HepG2 (cell line): Measurements from ENCODE around the gene ZNF814. TPM values are rescaled to one million over a fixed set of nuclear protein-coding genes. Genes with fewer than 3 reads are reported as not detected.

Experiments used
- CCAR2 ChIP-seq: fragments of 200-400 bp; formaldehyde crosslinking; optimal IDR thresholded peaks from 2 replicates; pipeline ENCODE3; 2018; ENCODE audit warnings: low read depth, mild to moderate bottlenecking, low read length, moderate library complexity
- CENPBD1 ChIP-seq: sonication (generic); formaldehyde crosslinking; IDR thresholded peaks from 2 replicates; pipeline ENCODE4 v1.8.0; 2022; ENCODE audit warnings: missing genetic modification reagents, low read depth, mild to moderate bottlenecking, borderline replicate concordance
- ETV5 ChIP-seq: IDR thresholded peaks from 2 replicates; pipeline ENCODE4 v1.6.1; 2018; ENCODE audit warnings: missing biosample characterization, missing genetic modification reagents, inconsistent platforms, borderline replicate concordance
- MAZ ChIP-seq, 2 experiments: sonication (generic) in 1 of 2; formaldehyde crosslinking in 1 of 2; IDR thresholded peaks; 2 replicates each; pipeline versions ENCODE4 v1.5.0 to v1.6.1; 2012 to 2020; ENCODE audit warnings: low read depth in 2 of 2, mild to moderate bottlenecking in 2 of 2, borderline replicate concordance in 1 of 2, improper control_type of control experiment in 1 of 2, low read length in 1 of 2, missing genetic modification reagents in 1 of 2, moderate library complexity in 1 of 2
- ONECUT2 ChIP-seq: sonication (generic); formaldehyde crosslinking; IDR thresholded peaks from 2 replicates; pipeline ENCODE4 v1.4.0; 2020; ENCODE audit warnings: missing genetic modification reagents
- PRMT3 ChIP-seq: sonication (generic); formaldehyde crosslinking; IDR thresholded peaks from 2 replicates; pipeline ENCODE4 v1.8.1; 2022; ENCODE audit warnings: low read depth, mild to moderate bottlenecking, moderate library complexity, missing genetic modification reagents, borderline replicate concordance
- RAD21 ChIP-seq: fragments of 450-650 bp; formaldehyde crosslinking; IDR thresholded peaks from 2 replicates; pipeline ENCODE4 v1.5.0; 2020; ENCODE audit warnings: mild to moderate bottlenecking
- STAG1 ChIP-seq: sonication (generic); formaldehyde crosslinking; IDR thresholded peaks from 2 replicates; pipeline ENCODE4 v1.4.0; 2020; ENCODE audit warnings: missing genetic modification reagents
- TBX2 ChIP-seq: sonication (generic); formaldehyde crosslinking; IDR thresholded peaks from 2 replicates; pipeline ENCODE4 v1.5.0; 2020; ENCODE audit warnings: missing genetic modification reagents, mild to moderate bottlenecking, borderline replicate concordance
- TEAD3 ChIP-seq: optimal IDR thresholded peaks from 2 replicates; pipeline ENCODE3; 2016; ENCODE audit warnings: borderline replicate concordance
- ZBTB1 ChIP-seq: sonication (generic); formaldehyde crosslinking; IDR thresholded peaks from 2 replicates; pipeline ENCODE4 v1.4.0; 2020; ENCODE audit warnings: missing genetic modification reagents, borderline replicate concordance
- ZBTB7A ChIP-seq: sonication (generic); formaldehyde crosslinking; IDR thresholded peaks from 2 replicates; pipeline ENCODE4 v1.8.0; 2022; ENCODE audit warnings: mild to moderate bottlenecking, missing genetic modification reagents
- ZFYVE20 ChIP-seq: sonication (generic); formaldehyde crosslinking; IDR thresholded peaks from 2 replicates; pipeline ENCODE4 v1.8.0; 2023; ENCODE audit warnings: low read depth, mild to moderate bottlenecking, moderate library complexity, missing genetic modification reagents, borderline replicate concordance
- ZKSCAN8 ChIP-seq: IDR thresholded peaks from 2 replicates; pipeline ENCODE4 v1.6.1; 2016; ENCODE audit warnings: borderline replicate concordance, missing genetic modification reagents, missing compliant biosample characterization
- ZMAT3 ChIP-seq: sonication (generic); formaldehyde crosslinking; conservative IDR thresholded peaks from 2 replicates; pipeline ENCODE4 v1.7.0; 2021; ENCODE audit warnings: missing genetic modification reagents
- ZNF160 ChIP-seq: sonication (generic); formaldehyde crosslinking; IDR thresholded peaks from 2 replicates; pipeline ENCODE4 v1.8.0; 2022; ENCODE audit warnings: mild to moderate bottlenecking, inconsistent platforms, missing genetic modification reagents
- ZNF563 ChIP-seq: sonication (generic); formaldehyde crosslinking; IDR thresholded peaks from 2 replicates; pipeline ENCODE4 v1.8.0; 2022; ENCODE audit warnings: mild to moderate bottlenecking, moderate library complexity, missing genetic modification reagents
- ZNF737 ChIP-seq: sonication (generic); formaldehyde crosslinking; IDR thresholded peaks from 2 replicates; pipeline ENCODE4 v1.5.0; 2020; ENCODE audit warnings: missing genetic modification reagents, mild to moderate bottlenecking, borderline replicate concordance
- ZNF788 ChIP-seq: sonication (generic); formaldehyde crosslinking; IDR thresholded peaks from 2 replicates; pipeline ENCODE4 v1.5.0; 2020; ENCODE audit warnings: mild to moderate bottlenecking, missing genetic modification reagents, borderline replicate concordance
- polyA plus RNA-seq, 8 experiments: library from polyadenylated mRNA; depleted of rRNA in 3 of 8; stranded (reverse) in 7 of 8; unstranded in 1 of 8; fragments of >200 nt; fragmentation: Illumina TruSeq in 4 of 8; extraction: Trizol in 4 of 8; gene quantifications; 2 replicates each; pipeline versions ENCODE4 v1.2.1 to v1.2.3, GENCODE V29; 2011 to 2016; ENCODE audit warnings: low read depth in 4 of 8, missing spikeins in 1 of 8, mixed read lengths in 1 of 8; ENCODE audit not compliant: insufficient read depth in 1 of 8
- total RNA-seq, 5 experiments: library from RNA; depleted of rRNA; stranded (reverse); fragments of >200 nt; fragmentation: Illumina TruSeq; extraction: Trizol; gene quantifications; 2 replicates each; pipeline ENCODE4 v1.2.3, GENCODE V29; 2016; ENCODE audit warnings: low read depth in 1 of 5
- TF ChIP-seq, protein P1 (sequence below): sonication (generic); formaldehyde crosslinking; IDR thresholded peaks from 2 replicates; pipeline ENCODE4 v1.4.0; 2020; ENCODE audit warnings: missing genetic modification reagents
- TF ChIP-seq, protein P2 (sequence below): sonication (generic); formaldehyde crosslinking; IDR thresholded peaks from 2 replicates; pipeline ENCODE4 v1.4.0; 2020; ENCODE audit warnings: missing genetic modification reagents

Gene ZNF814
- total and polyA plus RNA-seq, 2 of the 13 experiments (the other 11 are each of a cell fraction or from before 2014, with no cell fraction given) = 2.5 to 3.4 TPM

DNA sequence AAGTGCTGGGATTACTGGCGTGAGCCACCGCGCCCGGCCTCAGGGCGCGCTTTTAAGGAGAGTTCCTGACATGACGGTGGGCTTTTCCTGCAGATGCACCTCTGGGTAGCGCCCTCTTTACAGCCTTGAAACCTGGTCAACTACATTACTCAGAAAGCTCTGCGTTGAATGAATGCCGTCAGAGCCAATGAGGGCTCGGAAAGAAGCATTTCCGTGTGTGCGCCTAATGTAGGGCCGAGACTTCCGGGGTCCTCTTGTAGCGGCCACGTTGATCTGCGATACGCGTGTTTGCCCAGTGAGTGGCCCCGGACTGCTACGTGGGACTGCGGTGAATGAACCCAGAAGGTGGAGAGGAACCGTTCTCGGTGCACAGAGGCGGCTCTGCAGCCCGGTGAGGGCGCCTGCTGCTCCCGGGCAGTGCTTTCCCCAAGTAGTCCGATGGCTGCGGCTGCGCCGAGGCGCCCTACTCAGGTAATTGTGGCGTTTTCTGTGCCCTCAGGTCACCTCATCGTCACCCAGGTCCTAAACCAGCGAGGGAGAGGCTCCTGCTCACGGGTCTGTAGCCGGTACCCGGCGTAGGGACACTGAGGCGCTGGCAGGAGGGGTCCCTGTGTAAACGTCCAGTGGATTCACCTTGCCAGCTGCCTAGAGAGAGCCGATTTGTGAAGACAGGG lies 69.2 kb downstream of the ZNF814 start (continued):
- TF ChIP-seq, protein P1, sequence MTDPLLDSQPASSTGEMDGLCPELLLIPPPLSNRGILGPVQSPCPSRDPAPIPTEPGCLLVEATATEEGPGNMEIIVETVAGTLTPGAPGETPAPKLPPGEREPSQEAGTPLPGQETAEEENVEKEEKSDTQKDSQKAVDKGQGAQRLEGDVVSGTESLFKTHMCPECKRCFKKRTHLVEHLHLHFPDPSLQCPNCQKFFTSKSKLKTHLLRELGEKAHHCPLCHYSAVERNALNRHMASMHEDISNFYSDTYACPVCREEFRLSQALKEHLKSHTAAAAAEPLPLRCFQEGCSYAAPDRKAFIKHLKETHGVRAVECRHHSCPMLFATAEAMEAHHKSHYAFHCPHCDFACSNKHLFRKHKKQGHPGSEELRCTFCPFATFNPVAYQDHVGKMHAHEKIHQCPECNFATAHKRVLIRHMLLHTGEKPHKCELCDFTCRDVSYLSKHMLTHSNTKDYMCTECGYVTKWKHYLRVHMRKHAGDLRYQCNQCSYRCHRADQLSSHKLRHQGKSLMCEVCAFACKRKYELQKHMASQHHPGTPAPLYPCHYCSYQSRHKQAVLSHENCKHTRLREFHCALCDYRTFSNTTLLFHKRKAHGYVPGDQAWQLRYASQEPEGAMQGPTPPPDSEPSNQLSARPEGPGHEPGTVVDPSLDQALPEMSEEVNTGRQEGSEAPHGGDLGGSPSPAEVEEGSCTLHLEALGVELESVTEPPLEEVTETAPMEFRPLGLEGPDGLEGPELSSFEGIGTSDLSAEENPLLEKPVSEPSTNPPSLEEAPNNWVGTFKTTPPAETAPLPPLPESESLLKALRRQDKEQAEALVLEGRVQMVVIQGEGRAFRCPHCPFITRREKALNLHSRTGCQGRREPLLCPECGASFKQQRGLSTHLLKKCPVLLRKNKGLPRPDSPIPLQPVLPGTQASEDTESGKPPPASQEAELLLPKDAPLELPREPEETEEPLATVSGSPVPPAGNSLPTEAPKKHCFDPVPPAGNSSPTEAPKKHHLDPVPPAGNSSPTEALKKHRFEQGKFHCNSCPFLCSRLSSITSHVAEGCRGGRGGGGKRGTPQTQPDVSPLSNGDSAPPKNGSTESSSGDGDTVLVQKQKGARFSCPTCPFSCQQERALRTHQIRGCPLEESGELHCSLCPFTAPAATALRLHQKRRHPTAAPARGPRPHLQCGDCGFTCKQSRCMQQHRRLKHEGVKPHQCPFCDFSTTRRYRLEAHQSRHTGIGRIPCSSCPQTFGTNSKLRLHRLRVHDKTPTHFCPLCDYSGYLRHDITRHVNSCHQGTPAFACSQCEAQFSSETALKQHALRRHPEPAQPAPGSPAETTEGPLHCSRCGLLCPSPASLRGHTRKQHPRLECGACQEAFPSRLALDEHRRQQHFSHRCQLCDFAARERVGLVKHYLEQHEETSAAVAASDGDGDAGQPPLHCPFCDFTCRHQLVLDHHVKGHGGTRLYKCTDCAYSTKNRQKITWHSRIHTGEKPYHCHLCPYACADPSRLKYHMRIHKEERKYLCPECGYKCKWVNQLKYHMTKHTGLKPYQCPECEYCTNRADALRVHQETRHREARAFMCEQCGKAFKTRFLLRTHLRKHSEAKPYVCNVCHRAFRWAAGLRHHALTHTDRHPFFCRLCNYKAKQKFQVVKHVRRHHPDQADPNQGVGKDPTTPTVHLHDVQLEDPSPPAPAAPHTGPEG (CRISPR knock-in tag) = 0 out of 2 replicates have a peak, but pooled peaks have one; percentile 51
- TF ChIP-seq ZNF737 (CRISPR knock-in tag) (peak; percentile 65; the same call in 1 of the 2 replicates), PRMT3 (CRISPR knock-in tag) (no peak), ONECUT2 (CRISPR knock-in tag) (no peak), TBX2 (CRISPR knock-in tag) (no peak), TEAD3 (CRISPR knock-in tag) (peak; percentile 72), ZNF160 (no peak), STAG1 (peak; percentile 30), ZMAT3 (peak; percentile 75; the same call in 1 of the 2 replicates), CCAR2 (no peak), CENPBD1 (CRISPR knock-in tag) (no peak), ZNF563 (peak; percentile 38; the same call in 1 of the 2 replicates), ZBTB7A (0 out of 2 replicates have a peak, but pooled peaks have one; percentile 22), ZNF788 (CRISPR knock-in tag) (no peak), ZFYVE20 (CRISPR knock-in tag) (no peak), MAZ (IDR thresholded peaks at IDR 0.05; ENCODE audit: borderline replicate concordance, low read depth, low read length) (no peak), MAZ (CRISPR knock-in tag; IDR thresholded peaks at IDR 0.05; ENCODE audit: low read depth) (no peak), ZKSCAN8 (0 out of 2 replicates have a peak, but pooled peaks have one; percentile 70), RAD21 (CRISPR knock-in tag) (no peak; the same call in 1 of the 2 replicates), ETV5 (CRISPR knock-in tag) (peak; percentile 47), ZBTB1 (CRISPR knock-in tag) (no peak)
- TF ChIP-seq, protein P2, sequence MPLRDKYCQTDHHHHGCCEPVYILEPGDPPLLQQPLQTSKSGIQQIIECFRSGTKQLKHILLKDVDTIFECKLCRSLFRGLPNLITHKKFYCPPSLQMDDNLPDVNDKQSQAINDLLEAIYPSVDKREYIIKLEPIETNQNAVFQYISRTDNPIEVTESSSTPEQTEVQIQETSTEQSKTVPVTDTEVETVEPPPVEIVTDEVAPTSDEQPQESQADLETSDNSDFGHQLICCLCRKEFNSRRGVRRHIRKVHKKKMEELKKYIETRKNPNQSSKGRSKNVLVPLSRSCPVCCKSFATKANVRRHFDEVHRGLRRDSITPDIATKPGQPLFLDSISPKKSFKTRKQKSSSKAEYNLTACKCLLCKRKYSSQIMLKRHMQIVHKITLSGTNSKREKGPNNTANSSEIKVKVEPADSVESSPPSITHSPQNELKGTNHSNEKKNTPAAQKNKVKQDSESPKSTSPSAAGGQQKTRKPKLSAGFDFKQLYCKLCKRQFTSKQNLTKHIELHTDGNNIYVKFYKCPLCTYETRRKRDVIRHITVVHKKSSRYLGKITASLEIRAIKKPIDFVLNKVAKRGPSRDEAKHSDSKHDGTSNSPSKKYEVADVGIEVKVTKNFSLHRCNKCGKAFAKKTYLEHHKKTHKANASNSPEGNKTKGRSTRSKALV = peak; percentile 77; the same call in 1 of the 2 replicates
